AG08396 (cell line): Measurements from ENCODE around the gene EXOC6B.
A peak's percentile ranks its signal among the peaks of the same experiment; 100 is the strongest.

ENCODE experiments used
- DNase-seq: peaks from one replicate; pipeline ENCODE4 v3.0.0; 2012; ENCODE audit warnings: low spot score, mixed read lengths

The EXOC6B gene

DNA sequence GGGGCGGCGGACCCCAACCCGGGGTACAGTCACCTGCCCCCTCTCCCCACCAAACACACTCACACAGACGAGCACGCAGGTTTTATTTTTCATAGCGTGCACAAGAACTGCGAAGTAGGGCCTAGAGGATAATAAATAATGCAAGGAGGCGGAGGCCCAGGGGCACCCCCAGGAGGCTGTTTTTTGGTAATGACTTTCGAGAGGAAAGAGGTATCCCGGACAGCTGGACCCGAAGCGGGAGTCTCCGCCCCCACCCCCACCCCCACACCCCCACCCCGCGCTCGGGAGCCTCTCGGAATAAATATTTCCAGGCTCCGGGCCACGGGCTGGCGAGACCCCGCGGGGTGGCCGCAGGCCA is 681.6 kb downstream of the EXOC6B start:
- no peak for DNase-seq

- DNase-seq, result no peak
These were observed 682.2 kb downstream of the EXOC6B start for GRCh38 chr2:72143441-72144273.

DNA sequence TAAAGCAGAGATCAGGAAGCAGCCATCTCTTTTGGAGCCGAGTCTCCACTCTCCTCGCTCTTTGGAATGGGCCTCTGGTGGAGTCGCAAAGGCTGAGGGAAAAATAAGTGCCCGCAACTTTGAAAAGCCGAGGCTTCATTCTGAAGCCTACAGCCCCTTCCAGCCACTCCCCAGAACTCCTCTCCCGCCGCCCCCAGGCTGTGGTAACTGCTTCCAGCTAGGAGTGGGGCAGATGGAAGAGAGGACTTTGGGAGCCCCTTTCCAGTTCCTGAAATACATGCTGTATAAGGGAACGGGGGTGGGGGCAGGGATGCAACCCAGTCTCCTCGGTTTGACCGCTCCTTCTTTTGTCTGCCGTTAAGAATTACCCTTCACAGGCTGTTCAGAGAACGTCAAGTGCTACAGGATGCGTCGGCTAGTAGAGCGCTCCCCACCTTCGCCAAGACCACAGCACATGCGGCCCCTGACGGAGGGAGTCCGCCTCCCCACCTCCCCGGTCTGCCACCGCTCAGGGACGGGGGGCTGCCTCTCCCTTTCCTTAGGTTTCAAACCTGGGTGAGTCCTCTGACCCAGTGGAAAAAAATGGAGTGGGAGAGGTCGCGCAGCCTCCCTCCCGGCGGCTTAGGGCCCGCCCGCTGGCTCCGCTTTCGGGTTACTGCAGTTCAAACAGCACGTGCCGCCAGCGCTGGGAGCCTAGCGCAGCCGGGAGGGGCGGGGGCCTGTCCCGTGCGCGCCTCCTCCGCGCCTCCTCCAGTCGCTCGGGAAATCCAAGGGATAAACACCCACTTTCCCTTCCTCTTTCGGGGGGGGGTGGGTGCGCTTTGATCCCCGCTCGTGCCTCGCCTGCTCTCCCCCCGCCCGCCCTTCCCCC is 683.0 kb downstream of the EXOC6B start:
- DNase-seq, result peak; percentile 79

DNA sequence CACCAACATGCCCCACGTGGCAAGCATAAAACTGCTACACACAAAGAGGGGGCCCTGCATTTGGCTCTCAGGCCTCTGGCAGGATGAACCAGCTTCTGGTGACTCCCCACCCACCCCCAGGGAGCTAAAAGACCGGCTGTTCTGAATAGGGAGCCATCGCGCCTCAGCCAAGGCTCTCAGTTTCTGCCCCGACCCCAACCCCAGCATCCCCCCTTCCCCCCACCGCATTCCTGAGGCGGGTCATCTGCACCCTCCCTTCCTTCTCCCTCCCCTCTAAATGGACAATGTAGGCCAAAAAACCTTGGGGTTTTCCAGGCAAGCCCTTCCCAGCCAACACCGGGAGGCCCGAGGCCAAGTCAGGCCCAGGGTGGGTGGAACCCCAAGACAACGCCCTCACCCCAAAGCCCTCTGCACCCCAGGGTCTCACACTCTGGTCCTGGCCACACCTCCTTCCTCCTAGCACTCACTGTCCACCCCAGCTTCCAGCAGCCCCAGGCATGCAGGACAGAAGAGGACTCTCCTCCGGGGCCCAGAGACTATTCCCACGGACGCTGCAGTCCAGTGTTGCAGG is 683.9 kb downstream of the EXOC6B start:
- DNase-seq, result no peak

DNA sequence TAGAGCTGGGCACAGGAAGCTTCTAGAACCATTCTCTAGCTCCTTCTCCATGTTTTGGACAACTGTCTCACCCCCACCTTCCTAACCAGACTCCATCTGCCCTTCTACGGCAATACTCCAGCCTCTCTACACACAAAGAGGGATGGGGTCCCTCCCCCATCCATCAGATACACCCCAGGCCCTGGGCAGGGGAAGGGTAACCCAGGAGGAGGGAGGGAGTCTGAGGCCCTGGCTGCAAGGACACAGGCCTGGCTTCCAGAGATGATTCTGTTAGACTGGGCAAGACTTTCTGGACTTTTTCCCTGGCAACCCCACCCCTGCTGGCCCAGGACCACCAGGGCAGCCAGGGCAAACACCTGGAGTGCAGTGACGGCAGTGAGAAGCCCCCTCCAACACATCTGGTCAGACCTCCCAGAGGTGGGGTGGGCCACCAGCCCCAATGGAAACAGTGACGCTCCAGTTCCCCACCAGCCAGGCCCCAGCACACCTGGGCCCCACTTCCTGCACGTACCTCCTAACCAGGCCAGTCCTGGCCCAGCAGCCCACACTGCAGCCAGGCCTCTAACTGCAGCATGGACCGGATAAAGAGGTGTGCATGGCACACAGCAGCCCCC is 684.7 kb downstream of the EXOC6B start:
- DNase-seq, result no peak

- no peak for DNase-seq
These were observed 685.2 kb downstream of the EXOC6B start for GRCh38 chr2:72140621-72140960.

- no peak for DNase-seq
These were observed 685.8 kb downstream of the EXOC6B start for GRCh38 chr2:72139874-72140620.

DNA sequence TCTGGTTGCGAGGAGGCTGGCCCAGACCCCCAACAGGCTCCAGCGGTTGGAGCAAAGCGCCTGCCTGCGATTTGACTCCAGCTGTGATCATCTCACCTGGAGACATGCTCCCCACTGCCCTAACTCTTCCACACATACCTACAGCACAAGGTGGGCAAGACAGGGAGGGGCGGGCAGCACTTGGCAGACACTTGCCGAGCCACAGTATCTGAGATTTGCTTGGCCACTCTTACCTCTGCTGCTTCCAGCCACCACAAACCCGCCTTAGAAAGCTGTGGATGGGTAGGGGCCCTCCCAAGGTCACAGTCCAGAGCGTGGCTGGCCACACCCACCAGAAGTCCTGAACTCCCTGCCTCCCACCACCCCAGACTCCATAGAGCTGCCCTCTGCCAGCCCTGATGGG is 686.4 kb downstream of the EXOC6B start:
- no peak for DNase-seq

GRCh38 chr2:72138921-72139381 is 686.9 kb downstream of the EXOC6B start:
- DNase-seq, result no peak

DNA sequence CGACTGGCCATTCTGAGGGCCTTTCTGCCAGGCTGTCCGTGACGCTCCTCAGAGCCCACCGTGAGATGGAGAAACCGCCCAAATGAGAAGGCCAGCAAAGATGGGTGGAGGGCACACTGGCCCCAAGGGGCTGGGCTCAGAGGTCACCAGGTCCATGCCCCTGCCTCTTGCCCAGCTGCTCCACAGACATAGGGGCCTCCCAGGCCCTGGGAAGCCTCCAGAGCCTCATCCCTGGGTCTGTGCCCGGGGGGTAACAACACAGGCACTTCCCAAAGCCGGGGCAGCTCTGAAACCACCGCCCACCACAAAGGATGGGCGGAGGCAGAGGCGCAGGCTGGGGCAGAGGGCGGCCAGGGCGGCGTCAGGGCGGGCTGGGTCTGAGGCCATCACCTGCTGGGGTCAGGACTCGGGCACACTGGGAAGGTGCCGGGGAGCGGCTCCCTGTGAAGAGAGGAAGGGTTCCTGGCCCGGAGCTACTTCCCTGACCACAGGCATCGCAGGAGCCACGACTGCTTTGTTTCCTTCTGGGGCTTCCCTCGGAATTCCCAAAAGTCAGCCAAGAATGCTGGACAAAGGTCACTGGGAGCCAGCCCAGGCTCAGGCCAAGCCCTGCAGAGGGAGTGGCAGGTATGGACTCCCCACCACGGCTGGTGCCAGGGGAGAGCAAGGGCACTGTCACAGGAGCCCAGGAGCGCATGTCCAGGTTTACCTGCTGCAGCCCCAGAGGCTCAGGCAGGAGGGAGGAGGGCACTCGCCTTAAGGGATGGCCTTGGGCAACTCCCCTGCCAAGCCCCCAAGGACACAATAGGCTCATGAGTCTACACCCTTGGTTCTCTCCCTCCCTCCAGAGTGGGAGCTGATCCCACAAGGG is 687.6 kb downstream of the EXOC6B start:
- no peak for DNase-seq

- peak; percentile 85 for DNase-seq
These were observed 688.3 kb downstream of the EXOC6B start for GRCh38 chr2:72137498-72138010.

DNA sequence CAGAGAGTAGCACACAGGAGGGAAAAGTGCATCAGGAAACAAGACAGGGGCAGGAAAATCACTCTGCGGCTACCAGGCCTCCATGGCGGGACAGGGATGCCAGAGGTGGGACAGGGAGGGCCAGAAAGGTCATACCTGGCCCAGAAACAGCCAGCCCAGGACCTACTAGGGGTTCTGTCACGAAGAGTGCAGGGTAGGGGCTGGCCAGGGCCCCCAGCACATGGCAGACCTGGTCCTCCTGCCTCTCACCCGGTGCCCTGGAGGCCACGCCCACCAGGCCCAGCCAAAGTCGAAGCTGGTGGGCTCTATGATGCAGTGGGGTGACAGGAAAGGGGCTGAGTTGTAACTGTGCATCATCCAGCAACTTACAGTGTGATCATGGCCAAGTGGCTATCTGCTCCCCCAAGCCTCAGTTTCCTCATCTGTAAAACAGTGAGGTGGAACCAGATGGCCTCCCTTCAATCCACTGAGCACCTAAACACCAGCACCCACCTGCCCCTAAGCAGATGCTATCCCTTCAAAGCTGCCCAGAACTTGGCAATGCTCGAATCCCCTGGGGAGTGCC is 688.8 kb downstream of the EXOC6B start:
- DNase-seq, result no peak

GRCh38 chr2:72136331-72136730 is 689.5 kb downstream of the EXOC6B start:
- DNase-seq, result no peak

DNA sequence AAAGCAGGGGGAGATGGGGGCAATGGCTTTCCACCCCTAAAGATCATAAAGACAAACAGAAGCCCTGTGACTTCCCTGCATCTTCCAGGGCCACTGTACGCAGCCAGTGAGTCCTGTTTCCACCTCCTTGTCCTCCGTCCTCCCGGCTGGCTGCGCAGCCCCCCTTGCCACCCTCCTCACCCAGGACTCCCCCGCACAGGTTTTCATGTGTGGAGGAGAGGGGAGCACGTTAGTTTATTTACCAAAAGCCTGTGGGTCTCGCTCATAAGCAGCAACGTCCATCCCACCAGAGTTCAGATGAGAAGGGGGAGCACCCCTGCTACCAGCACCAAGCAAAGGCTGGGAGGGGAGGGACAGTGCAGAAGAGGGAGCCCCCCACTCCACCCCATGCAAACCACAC is 689.9 kb downstream of the EXOC6B start:
- DNase-seq, result no peak

- no peak for DNase-seq
These were observed 690.6 kb downstream of the EXOC6B start for GRCh38 chr2:72134997-72135800.

- DNase-seq, result no peak
These were observed 691.3 kb downstream of the EXOC6B start for GRCh38 chr2:72134408-72134996.

- DNase-seq, result no peak
These were observed 692.0 kb downstream of the EXOC6B start for GRCh38 chr2:72133721-72134407.

GRCh38 chr2:72132981-72133720 is 692.7 kb downstream of the EXOC6B start:
- no peak for DNase-seq
